Activated naive CD8-positive, alpha-beta T cell treated with anti-CD3 and anti-CD28 coated beads, Interleukin-2, amount 10 ng/mL, durations not matched to agents 7 days and 5 days (primary cell): ENCODE results near the gene BANF1. TPM values are rescaled to one million over a fixed set of nuclear protein-coding genes. Genes with fewer than 3 reads are reported as not detected.

Experiments used
- ATAC-seq: fragments of 150-1000 bp; cut with Tn5 transposase; one replicate; pipeline ENCODE4 v1.10.0; 2021; ENCODE audit warnings: low read depth, moderate library complexity
- POLR2A ChIA-PET: fragments of 350-600 bp; sonication (Branson Sonifier 250); formaldehyde crosslinking; loops from one replicate; lab custom pipeline; 2021; ENCODE audit warnings: antibody characterized with exemption; lab: Charles Lee
- DNase-seq: peaks from one replicate; pipeline ENCODE4 v3.0.0; 2021
- H3K27ac Mint-ChIP-seq: one replicate; pipeline ENCODE4 v1.8.0; 2022; ENCODE audit warnings: mild to moderate bottlenecking, mixed read lengths
- H3K27me3 Mint-ChIP-seq: one replicate; pipeline ENCODE4 v1.8.0; 2022; ENCODE audit warnings: mild to moderate bottlenecking, moderate library complexity, mixed read lengths
- H3K36me3 Mint-ChIP-seq: one replicate; pipeline ENCODE4 v1.8.0; 2021; ENCODE audit warnings: mild to moderate bottlenecking, mixed read lengths
- H3K4me1 Mint-ChIP-seq: one replicate; pipeline ENCODE4 v1.8.0; 2021; ENCODE audit warnings: mixed read lengths
- H3K4me3 Mint-ChIP-seq: one replicate; pipeline ENCODE4 v1.8.0; 2022; ENCODE audit warnings: mild to moderate bottlenecking, moderate library complexity, mixed read lengths
- H3K9me3 Mint-ChIP-seq: one replicate; pipeline ENCODE4 v1.8.0; 2021; ENCODE audit warnings: mixed read lengths
- total RNA-seq, 2 experiments: library from RNA; stranded (reverse); gene quantifications; one replicate each; pipeline ENCODE4 v1.2.3, GENCODE V29; 2021

Gene BANF1
- total RNA-seq, 2 experiments from 2014 or later, result 183 to 187 TPM

DNA sequence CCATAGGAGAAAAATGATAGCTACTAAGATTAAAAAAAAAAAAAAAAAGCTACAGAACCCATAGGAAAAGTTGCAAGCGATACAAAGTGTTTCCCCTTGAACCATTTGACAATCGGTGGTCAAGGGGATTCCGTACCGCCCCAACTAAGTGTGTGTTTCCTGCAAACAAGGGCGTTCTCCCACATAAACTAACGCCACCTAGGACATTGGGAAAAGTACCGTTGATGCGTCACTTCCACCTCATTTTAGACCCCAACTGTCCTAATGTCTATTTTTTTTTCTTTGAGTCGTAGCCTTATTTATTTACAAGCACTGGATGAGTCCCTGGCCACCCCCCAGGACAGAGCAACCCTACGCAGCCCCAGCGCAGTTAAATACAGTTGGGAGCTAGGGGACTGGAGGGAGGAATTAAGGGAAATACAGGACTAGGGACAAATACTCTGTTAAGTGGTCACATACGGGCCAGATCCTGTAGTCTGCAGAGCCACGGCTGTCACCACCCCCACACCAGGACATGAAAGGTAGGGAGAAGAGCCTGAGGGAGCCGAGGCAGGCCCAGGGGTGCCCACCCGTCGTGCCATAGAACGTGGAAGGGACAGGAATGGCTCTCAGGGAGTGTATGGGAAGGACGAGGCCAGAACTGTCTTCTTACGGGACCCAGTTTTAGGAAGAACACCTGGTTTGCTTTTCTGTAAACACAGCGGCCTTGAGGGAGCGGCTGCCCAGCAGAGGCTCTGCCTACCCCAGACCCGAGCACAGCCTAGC is 19.3 kb upstream of the BANF1 start:
- Mint-ChIP-seq H3K4me1 (no peaks in the 10 kb centered on the region), H3K9me3 (no peaks in the 10 kb centered on the region), H3K4me3 (no peak overlapping the region), H3K27ac (no peak overlapping the region), H3K36me3 (peaks cover 4% of the 10 kb centered on the region), H3K27me3 (no peaks in the 10 kb centered on the region)
- POLR2A ChIA-PET, result interaction anchor here (1.0 to 1.8 kb wide), 2 partner anchors 93 to 134 kb away, joined by 3 to 7 read pairs; partner anchors contain the start of gene CCDC85B
- ATAC-seq (no peak), DNase-seq (no peak)

DNA sequence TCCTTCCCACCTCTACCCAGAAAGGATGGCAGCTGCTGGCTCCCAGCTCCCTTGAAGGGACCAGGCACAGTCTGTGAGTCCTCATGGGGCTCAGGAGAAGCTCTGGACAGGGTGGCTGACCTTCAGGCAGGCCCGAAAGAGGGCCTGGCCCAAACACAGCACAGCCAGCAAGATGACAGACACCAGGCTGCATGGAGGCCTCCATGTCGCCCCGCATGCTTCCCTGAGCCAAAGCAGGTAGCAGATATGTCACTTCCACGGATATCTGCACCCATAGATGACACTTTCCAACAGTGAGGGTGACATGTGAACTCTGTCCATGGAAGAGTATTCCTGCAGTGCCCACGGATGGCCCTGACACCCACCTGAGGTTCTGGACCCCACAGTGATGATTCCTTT is 18.7 kb upstream of the BANF1 start:
- no peaks in the 10 kb centered on the region for H3K4me1 Mint-ChIP-seq
- ATAC-seq (no peak), DNase-seq (no peak)
- no peaks in the 10 kb centered on the region for H3K9me3 Mint-ChIP-seq
- POLR2A ChIA-PET, result interaction anchor here (1.0 to 1.8 kb wide), 3 partner anchors 93 to 135 kb away, joined by 3 to 7 read pairs (median 3); partner anchors contain the start of gene CCDC85B
- H3K27ac Mint-ChIP-seq, result no peak overlapping the region
- H3K4me3 Mint-ChIP-seq, result no peak overlapping the region
- no peaks in the 10 kb centered on the region for H3K27me3 Mint-ChIP-seq
- peaks cover 4% of the 10 kb centered on the region for H3K36me3 Mint-ChIP-seq

- Mint-ChIP-seq H3K36me3 (peaks cover 6% of the 10 kb centered on the region), H3K4me1 (peaks cover 5% of the 10 kb centered on the region), H3K27ac (no peak overlapping the region), H3K27me3 (no peaks in the 10 kb centered on the region), H3K4me3 (no peak overlapping the region), H3K9me3 (no peaks in the 10 kb centered on the region)
- POLR2A ChIA-PET, result interaction anchor here (1.7 kb wide), 1 partner anchor 98 kb away, joined by 7 read pairs; the partner anchor contains the start of gene CCDC85B
- DNase-seq, result no peak
- ATAC-seq, result no peak
Measured at GRCh38 chr11:65987336-65987735, 15.0 kb upstream of the BANF1 start.

GRCh38 chr11:65988791-65989592 is 13.3 kb upstream of the BANF1 start:
- DNase-seq (peak; percentile 76), ATAC-seq (peak; percentile 100)
- H3K4me3 Mint-ChIP-seq, result no peak overlapping the region
- no peaks in the 10 kb centered on the region for H3K9me3 Mint-ChIP-seq
- POLR2A ChIA-PET, result interaction anchor here (0.6 to 2.2 kb wide), 5 partner anchors 90 to 105 kb away, joined by 3 to 7 read pairs (median 6); partner anchors contain the start of genes CCDC85B and FIBP
- H3K27ac Mint-ChIP-seq, result peak overlapping the region; percentile 80
- peaks cover 5% of the 10 kb centered on the region for H3K4me1 Mint-ChIP-seq
- peaks cover 6% of the 10 kb centered on the region for H3K36me3 Mint-ChIP-seq
- H3K27me3 Mint-ChIP-seq, result no peaks in the 10 kb centered on the region

DNA sequence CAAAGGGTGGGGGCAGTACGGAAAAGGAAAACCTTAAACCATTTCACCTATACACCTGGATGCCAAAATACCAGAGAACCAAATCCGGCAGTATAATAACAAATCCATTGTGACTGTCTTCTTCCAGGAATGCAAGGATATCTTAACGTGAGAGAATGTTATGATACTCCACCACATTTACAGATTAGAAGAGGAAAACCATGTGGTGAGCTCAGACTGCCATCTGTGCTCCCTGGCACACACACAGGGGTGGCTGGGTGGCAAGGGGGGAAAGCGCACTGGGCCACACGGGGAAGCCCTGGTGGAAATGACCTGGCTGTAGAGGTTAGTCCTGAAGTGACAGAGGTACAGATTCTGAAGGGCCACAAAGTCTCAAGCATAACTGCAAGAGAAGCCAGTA is 10.2 kb upstream of the BANF1 start:
- no peaks in the 10 kb centered on the region for H3K27me3 Mint-ChIP-seq
- ATAC-seq (no peak), DNase-seq (no peak)
- H3K4me3 Mint-ChIP-seq, result no peak overlapping the region
- peaks cover 12% of the 10 kb centered on the region for H3K36me3 Mint-ChIP-seq
- H3K4me1 Mint-ChIP-seq, result peaks cover 7% of the 10 kb centered on the region
- H3K9me3 Mint-ChIP-seq, result no peaks in the 10 kb centered on the region
- POLR2A ChIA-PET, result no interaction called here
- peak overlapping the region; percentile 14 for H3K27ac Mint-ChIP-seq

DNA sequence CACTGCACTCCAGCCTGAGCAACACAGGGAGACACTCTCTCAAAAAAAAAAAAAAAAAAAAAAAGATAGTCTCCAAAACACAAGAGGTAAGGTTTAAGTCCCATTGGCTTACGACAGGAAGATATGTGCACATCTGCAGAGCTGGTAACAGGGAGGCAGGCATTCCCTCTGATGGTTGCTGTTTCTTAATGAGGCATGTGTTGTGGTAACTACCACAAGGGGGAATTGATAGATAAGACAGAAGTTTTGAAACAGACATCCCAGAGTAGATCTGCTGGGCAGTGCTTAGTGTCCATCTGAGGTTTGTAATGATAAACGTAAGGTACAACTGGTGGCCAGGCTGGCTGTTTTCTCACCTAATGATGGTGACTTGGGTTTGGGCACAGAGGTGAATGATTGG is 5.0 kb upstream of the BANF1 start:
- peaks cover 30% of the 10 kb centered on the region for H3K36me3 Mint-ChIP-seq
- no peak for DNase-seq
- no peak for ATAC-seq
- no peaks in the 10 kb centered on the region for H3K9me3 Mint-ChIP-seq
- H3K4me3 Mint-ChIP-seq, result no peak overlapping the region
- no peak overlapping the region for H3K27ac Mint-ChIP-seq
- H3K4me1 Mint-ChIP-seq, result peaks cover 25% of the 10 kb centered on the region
- no peaks in the 10 kb centered on the region for H3K27me3 Mint-ChIP-seq
- POLR2A ChIA-PET, result interaction anchor here (0.6 to 0.7 kb wide), 2 partner anchors 60 to 144 kb away, joined by 3 to 4 read pairs; no protein-coding TSS in a partner anchor

DNA sequence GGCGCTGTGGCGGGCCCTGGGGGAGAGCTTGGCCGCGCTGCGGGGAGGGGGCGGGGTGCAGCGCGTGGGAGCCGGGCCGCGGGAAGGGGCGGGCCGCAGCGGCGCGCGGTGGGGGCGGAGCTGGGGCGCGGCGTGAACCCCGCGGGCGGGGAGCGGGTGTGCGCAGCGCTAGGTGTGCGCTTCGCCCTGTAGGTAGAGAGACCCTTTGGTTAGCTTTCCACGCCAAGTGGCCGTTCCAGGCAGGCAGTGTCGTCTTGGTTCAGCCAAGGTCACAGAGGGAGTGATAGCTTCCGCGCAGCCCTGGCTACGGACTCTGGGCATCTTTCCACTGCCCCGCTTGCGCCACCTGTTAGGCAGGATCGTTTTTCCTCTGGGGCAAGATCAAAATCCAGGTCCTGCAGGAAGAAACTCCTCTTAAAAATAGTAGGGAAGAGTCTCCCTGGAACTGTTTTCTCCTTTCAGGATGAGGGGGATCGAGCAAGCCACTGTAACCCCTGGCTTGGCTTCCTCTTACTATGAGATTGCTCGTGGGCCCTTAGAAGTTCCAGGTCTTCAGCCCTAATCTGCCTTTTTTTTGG is 434 bp downstream of the BANF1 start:
- no peaks in the 10 kb centered on the region for H3K27me3 Mint-ChIP-seq
- H3K9me3 Mint-ChIP-seq, result no peaks in the 10 kb centered on the region
- peaks cover 21% of the 10 kb centered on the region for H3K36me3 Mint-ChIP-seq
- H3K4me1 Mint-ChIP-seq, result peaks cover 26% of the 10 kb centered on the region
- peak; percentile 64 for ATAC-seq
- POLR2A ChIA-PET, result interaction anchor here (0.6 to 1.5 kb wide), 19 partner anchors 8 to 505 kb away, joined by 3 to 19 read pairs (median 5); partner anchors contain the start of genes CCDC85B, DPP3, FIBP and KAT5
- peak overlapping the region; percentile 100 for H3K4me3 Mint-ChIP-seq
- peak overlapping the region; percentile 99 for H3K27ac Mint-ChIP-seq
- peak; percentile 87 for DNase-seq

DNA sequence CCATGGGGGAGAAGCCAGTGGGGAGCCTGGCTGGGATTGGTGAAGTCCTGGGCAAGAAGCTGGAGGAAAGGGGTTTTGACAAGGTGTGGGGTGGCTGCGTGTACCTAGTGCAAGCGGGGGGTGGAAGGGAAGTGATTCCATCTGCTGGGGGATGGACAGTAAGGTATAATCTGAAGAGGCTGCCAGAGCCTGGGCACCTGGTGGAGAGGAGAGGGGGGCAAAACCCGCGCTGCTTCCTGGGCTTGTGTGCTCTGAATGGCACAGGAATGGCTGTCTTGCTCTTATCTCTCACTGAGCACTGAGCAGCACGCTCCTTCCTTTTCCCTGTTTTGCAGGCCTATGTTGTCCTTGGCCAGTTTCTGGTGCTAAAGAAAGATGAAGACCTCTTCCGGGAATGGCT is 988 bp downstream of the BANF1 start:
- Mint-ChIP-seq H3K27me3 (no peaks in the 10 kb centered on the region), H3K9me3 (no peaks in the 10 kb centered on the region), H3K4me1 (peaks cover 29% of the 10 kb centered on the region), H3K4me3 (peak overlapping the region; percentile 100), H3K36me3 (peaks cover 19% of the 10 kb centered on the region), H3K27ac (peak overlapping the region; percentile 84)
- POLR2A ChIA-PET, result interaction anchor here (0.6 to 1.5 kb wide), 9 partner anchors 13 to 291 kb away, joined by 3 to 19 read pairs (median 5); partner anchors contain the start of genes CCDC85B, FIBP, KAT5 and SF3B2
- ATAC-seq, result no peak
- no peak for DNase-seq

- POLR2A ChIA-PET, result no interaction called here
- H3K27me3 Mint-ChIP-seq, result no peaks in the 10 kb centered on the region
- H3K9me3 Mint-ChIP-seq, result no peaks in the 10 kb centered on the region
- ATAC-seq, result no peak
- DNase-seq, result no peak
- H3K36me3 Mint-ChIP-seq, result peaks cover 17% of the 10 kb centered on the region
- peak overlapping the region; percentile 100 for H3K4me3 Mint-ChIP-seq
- peaks cover 25% of the 10 kb centered on the region for H3K4me1 Mint-ChIP-seq
- H3K27ac Mint-ChIP-seq, result no peak overlapping the region
Measured at GRCh38 chr11:66004186-66004585, 1.9 kb downstream of the BANF1 start.

GRCh38 chr11:66006134-66006890 is 4.0 kb downstream of the BANF1 start:
- no peaks in the 10 kb centered on the region for H3K9me3 Mint-ChIP-seq
- H3K27ac Mint-ChIP-seq, result no peak overlapping the region
- H3K27me3 Mint-ChIP-seq, result peaks cover 11% of the 10 kb centered on the region
- DNase-seq (no peak), ATAC-seq (no peak)
- H3K4me1 Mint-ChIP-seq, result peaks cover 12% of the 10 kb centered on the region
- no peak overlapping the region for H3K4me3 Mint-ChIP-seq
- peaks cover 7% of the 10 kb centered on the region for H3K36me3 Mint-ChIP-seq
- POLR2A ChIA-PET, result no interaction called here

DNA sequence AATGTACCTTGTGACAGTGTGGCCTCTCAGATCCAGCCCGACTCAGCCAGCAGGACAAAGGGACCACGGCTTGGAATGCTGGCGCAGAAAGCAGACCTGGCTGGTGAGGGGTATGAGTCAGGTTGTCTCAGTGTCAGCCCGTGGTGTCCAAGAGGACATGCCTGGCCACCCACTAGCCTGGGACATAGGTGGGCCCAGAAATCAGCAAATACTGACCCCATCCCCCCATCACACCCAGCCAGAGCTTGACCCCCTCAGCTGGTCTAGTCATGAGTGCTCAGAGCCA is 4.5 kb downstream of the BANF1 start:
- H3K36me3 Mint-ChIP-seq, result peaks cover 5% of the 10 kb centered on the region
- no peak overlapping the region for H3K27ac Mint-ChIP-seq
- DNase-seq, result no peak
- peaks cover 12% of the 10 kb centered on the region for H3K4me1 Mint-ChIP-seq
- peaks cover 15% of the 10 kb centered on the region for H3K27me3 Mint-ChIP-seq
- H3K9me3 Mint-ChIP-seq, result no peaks in the 10 kb centered on the region
- POLR2A ChIA-PET, result no interaction called here
- H3K4me3 Mint-ChIP-seq, result no peak overlapping the region
- ATAC-seq, result no peak

- DNase-seq (no peak), ATAC-seq (no peak)
- no peak overlapping the region for H3K27ac Mint-ChIP-seq
- H3K27me3 Mint-ChIP-seq, result peaks cover 16% of the 10 kb centered on the region
- peaks cover 3% of the 10 kb centered on the region for H3K36me3 Mint-ChIP-seq
- H3K4me1 Mint-ChIP-seq, result peaks cover 12% of the 10 kb centered on the region
- no peaks in the 10 kb centered on the region for H3K9me3 Mint-ChIP-seq
- POLR2A ChIA-PET, result no interaction called here
- H3K4me3 Mint-ChIP-seq, result no peak overlapping the region
Measured at GRCh38 chr11:66007201-66007634, 4.9 kb downstream of the BANF1 start.
